Measurements from ENCODE around the gene RNF103.

- peak in 1 of 4 experiments; percentile 24 for TF ChIP-seq CTCF (IDR thresholded peaks at IDR 0.05)
- TF ChIP-seq POLR2A (IDR thresholded peaks at IDR 0.05): peak; percentile 100
Observed at GRCh38 chr2:86623494-86624266, at the start of gene RNF103.

Measured in uterus (tissue), 2 donors.